Measurements from ENCODE around the gene FRMD4A. TPM values are rescaled to one million over a fixed set of nuclear protein-coding genes. Genes with fewer than 3 reads are reported as not detected.

FRMD4A gene
- total RNA-seq, 2 experiments from 2014 or later = 0.17 TPM; not detected in 1

DNA sequence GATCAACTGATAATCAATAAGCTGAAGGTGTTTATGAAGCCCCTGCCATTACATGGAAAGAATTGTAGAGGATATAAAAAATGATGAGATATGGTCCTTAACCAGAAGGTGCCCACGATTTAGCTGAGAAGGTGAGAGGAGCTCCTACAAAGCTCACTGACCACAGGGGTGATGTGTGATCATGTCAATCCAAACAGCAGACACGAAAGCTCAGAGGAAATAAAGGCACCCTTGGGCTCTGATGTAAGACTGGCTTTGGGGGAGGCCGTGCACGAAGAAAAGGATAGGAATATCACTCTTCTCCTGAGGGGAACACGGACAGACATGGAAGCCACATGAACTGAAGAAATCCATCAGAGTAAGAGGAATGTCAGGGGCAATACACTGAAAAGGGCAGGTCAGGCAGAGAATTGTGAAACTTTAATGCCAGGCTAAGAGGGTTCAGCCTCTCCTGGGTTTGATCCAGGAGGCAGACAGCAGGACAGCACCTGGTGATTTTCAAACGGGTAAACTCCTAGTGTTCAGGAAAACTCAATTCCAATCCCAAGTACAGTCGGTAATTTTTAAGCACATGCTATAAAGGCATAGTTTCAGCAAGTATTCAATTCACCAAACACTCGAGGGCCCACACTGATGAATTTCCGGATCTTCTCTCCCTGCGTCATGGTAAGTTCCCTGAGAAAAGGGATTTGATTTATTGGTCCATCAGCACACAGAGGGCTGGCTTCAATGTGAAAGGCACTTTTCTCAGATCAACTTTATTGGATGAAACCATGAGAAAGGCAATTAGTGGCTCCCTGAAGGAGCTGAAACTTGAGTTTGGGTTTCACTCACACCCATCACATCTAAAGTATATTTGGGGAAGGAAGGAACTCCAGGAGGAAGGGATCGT lies 580.2 kb downstream of the FRMD4A start:
- no peaks in the 10 kb centered on the region for H3K36me3 ChIP-seq (ENCODE audit: insufficient read depth, low read length)
- H3K4me3 ChIP-seq (ENCODE audit: low read depth, low read length, poor library complexity, severe bottlenecking) = no peak overlapping the region
- no peak overlapping the region for H2AFZ ChIP-seq (ENCODE audit: low read length)
- H4K20me1 ChIP-seq (ENCODE audit: insufficient read depth, low read length) = no peaks in the 10 kb centered on the region
- ChIA-PET POLR2A (interaction anchor here (0.6 to 1.1 kb wide), 3 partner anchors 11 to 1387 kb away, joined by 3 to 5 read pairs (median 3); no protein-coding TSS in a partner anchor), CTCF (ENCODE audit: unreplicated experiment) (no interaction called here)
- no TSS peak for BruUV-seq (replicated peaks)
- H3K4me1 ChIP-seq (ENCODE audit: insufficient read depth, low read length, poor library complexity, severe bottlenecking) = no peaks in the 10 kb centered on the region
- no peaks in the 10 kb centered on the region for H3K9me3 ChIP-seq (ENCODE audit: low read length)
- intact Hi-C loops (cut with micrococcal nuclease; ENCODE audit: unreplicated experiment) = no loop called here
- no peaks in the 10 kb centered on the region for H3K79me2 ChIP-seq (ENCODE audit: insufficient read depth, low read depth, low read length)
- no peaks in the 10 kb centered on the region for H3K9me2 ChIP-seq (ENCODE audit: insufficient read depth, low read length)
- TF ChIP-seq, protein P1, sequence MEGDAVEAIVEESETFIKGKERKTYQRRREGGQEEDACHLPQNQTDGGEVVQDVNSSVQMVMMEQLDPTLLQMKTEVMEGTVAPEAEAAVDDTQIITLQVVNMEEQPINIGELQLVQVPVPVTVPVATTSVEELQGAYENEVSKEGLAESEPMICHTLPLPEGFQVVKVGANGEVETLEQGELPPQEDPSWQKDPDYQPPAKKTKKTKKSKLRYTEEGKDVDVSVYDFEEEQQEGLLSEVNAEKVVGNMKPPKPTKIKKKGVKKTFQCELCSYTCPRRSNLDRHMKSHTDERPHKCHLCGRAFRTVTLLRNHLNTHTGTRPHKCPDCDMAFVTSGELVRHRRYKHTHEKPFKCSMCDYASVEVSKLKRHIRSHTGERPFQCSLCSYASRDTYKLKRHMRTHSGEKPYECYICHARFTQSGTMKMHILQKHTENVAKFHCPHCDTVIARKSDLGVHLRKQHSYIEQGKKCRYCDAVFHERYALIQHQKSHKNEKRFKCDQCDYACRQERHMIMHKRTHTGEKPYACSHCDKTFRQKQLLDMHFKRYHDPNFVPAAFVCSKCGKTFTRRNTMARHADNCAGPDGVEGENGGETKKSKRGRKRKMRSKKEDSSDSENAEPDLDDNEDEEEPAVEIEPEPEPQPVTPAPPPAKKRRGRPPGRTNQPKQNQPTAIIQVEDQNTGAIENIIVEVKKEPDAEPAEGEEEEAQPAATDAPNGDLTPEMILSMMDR (conservative IDR thresholded peaks at IDR 0.05; ENCODE audit: low read length) = no peak
- TF ChIP-seq EZH2phosphoT487 (IDR thresholded peaks at IDR 0.05; ENCODE audit: borderline replicate concordance, low read depth, low read length) = no peak
- DNase-seq (ENCODE audit: low spot score) = no peak
- no peak overlapping the region for H3K27ac ChIP-seq (ENCODE audit: low read depth, low read length, poor library complexity, severe bottlenecking)
- H3K4me2 ChIP-seq (ENCODE audit: low read length) = no peak overlapping the region

GRCh38 chr10:13745271-13745670 lies 585.5 kb downstream of the FRMD4A start:
- TF ChIP-seq EZH2phosphoT487 (IDR thresholded peaks at IDR 0.05; ENCODE audit: borderline replicate concordance, low read depth, low read length) = no peak
- TF ChIP-seq, protein P1 (conservative IDR thresholded peaks at IDR 0.05; ENCODE audit: low read length) = no peak
- Histone ChIP-seq H3K9me3 (ENCODE audit: low read length) (no peaks in the 10 kb centered on the region), H3K79me2 (ENCODE audit: insufficient read depth, low read depth, low read length) (no peaks in the 10 kb centered on the region), H3K27ac (ENCODE audit: low read depth, low read length, poor library complexity, severe bottlenecking) (no peak overlapping the region), H3K36me3 (ENCODE audit: insufficient read depth, low read length) (no peaks in the 10 kb centered on the region), H3K4me3 (ENCODE audit: low read depth, low read length, poor library complexity, severe bottlenecking) (no peak overlapping the region), H4K20me1 (ENCODE audit: insufficient read depth, low read length) (no peaks in the 10 kb centered on the region), H3K4me1 (ENCODE audit: insufficient read depth, low read length, poor library complexity, severe bottlenecking) (no peaks in the 10 kb centered on the region), H2AFZ (ENCODE audit: low read length) (no peak overlapping the region), H3K9me2 (ENCODE audit: insufficient read depth, low read length) (no peaks in the 10 kb centered on the region), H3K4me2 (ENCODE audit: low read length) (no peak overlapping the region)
- no TSS peak for BruUV-seq (replicated peaks)
- ChIA-PET CTCF (ENCODE audit: unreplicated experiment) (no interaction called here), POLR2A (interaction anchor here (1.2 kb wide), 1 partner anchor 10 kb away, joined by 3 read pairs; no protein-coding TSS in a partner anchor)
- no peak for DNase-seq (ENCODE audit: low spot score)
- intact Hi-C loops (cut with micrococcal nuclease; ENCODE audit: unreplicated experiment) = no loop called here

DNA sequence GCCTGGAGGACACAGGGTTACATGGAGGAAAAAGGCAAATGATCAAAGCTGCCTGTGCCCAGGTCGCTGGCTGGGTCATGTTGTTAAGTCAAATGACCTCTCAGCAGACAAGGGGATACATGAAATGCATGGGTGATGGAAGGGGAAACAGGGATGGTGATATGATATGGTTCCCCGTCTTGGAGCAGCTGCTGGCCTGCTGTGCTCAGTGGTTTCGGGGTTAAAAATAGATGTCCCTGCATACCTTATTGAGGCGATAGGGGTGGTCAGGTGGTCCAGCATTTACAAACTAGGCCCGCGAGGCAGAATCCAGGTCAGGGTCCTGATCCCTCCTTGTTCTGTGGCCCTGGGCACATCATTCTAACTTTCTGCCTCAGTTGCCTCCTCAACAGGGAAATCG lies 586.8 kb downstream of the FRMD4A start:
- DNase-seq (ENCODE audit: low spot score) = no peak
- no peaks in the 10 kb centered on the region for H3K4me1 ChIP-seq (ENCODE audit: insufficient read depth, low read length, poor library complexity, severe bottlenecking)
- ChIA-PET POLR2A (interaction anchor here (1.2 kb wide), 1 partner anchor 9 kb away, joined by 3 read pairs; no protein-coding TSS in a partner anchor), CTCF (ENCODE audit: unreplicated experiment) (no interaction called here)
- no peak overlapping the region for H3K27ac ChIP-seq (ENCODE audit: low read depth, low read length, poor library complexity, severe bottlenecking)
- H3K4me2 ChIP-seq (ENCODE audit: low read length) = no peak overlapping the region
- no peaks in the 10 kb centered on the region for H3K9me3 ChIP-seq (ENCODE audit: low read length)
- no peak overlapping the region for H3K4me3 ChIP-seq (ENCODE audit: low read depth, low read length, poor library complexity, severe bottlenecking)
- H3K79me2 ChIP-seq (ENCODE audit: insufficient read depth, low read depth, low read length) = no peaks in the 10 kb centered on the region
- no peaks in the 10 kb centered on the region for H3K9me2 ChIP-seq (ENCODE audit: insufficient read depth, low read length)
- TF ChIP-seq, protein P1 (conservative IDR thresholded peaks at IDR 0.05; ENCODE audit: low read length) = no peak
- TF ChIP-seq EZH2phosphoT487 (IDR thresholded peaks at IDR 0.05; ENCODE audit: borderline replicate concordance, low read depth, low read length) = no peak
- H2AFZ ChIP-seq (ENCODE audit: low read length) = no peak overlapping the region
- H4K20me1 ChIP-seq (ENCODE audit: insufficient read depth, low read length) = no peaks in the 10 kb centered on the region
- intact Hi-C loops (cut with micrococcal nuclease; ENCODE audit: unreplicated experiment) = no loop called here
- no TSS peak for BruUV-seq (replicated peaks)
- H3K36me3 ChIP-seq (ENCODE audit: insufficient read depth, low read length) = no peaks in the 10 kb centered on the region
